BLaER1 (cell line): ENCODE measurements around the gene CELF2.
A peak's percentile ranks its signal among the peaks of the same experiment; 100 is the strongest.

Experiments used
- H3K27ac ChIP-seq: shearing (Covaris generic); formaldehyde crosslinking; 2 replicates; pipeline ENCODE4 v1.8.1; 2022
- H3K27me3 ChIP-seq: shearing (Covaris generic); formaldehyde crosslinking; 2 replicates; pipeline ENCODE4 v1.8.1; 2022
- H3K36me3 ChIP-seq: shearing (Covaris generic); formaldehyde crosslinking; 2 replicates; pipeline ENCODE4 v1.8.1; 2022
- H3K4me1 ChIP-seq: shearing (Covaris generic); formaldehyde crosslinking; 2 replicates; pipeline ENCODE4 v1.8.1; 2022
- H3K4me2 ChIP-seq: shearing (Covaris generic); formaldehyde crosslinking; 2 replicates; pipeline ENCODE4 v1.8.1; 2022
- H3K4me3 ChIP-seq: shearing (Covaris generic); formaldehyde crosslinking; 2 replicates; pipeline ENCODE4 v1.8.1; 2022
- H3K9ac ChIP-seq: shearing (Covaris generic); formaldehyde crosslinking; 2 replicates; pipeline ENCODE4 v1.8.1; 2022
- H3K9me3 ChIP-seq: shearing (Covaris generic); formaldehyde crosslinking; 2 replicates; pipeline ENCODE4 v1.8.1; 2022
- H4K20me1 ChIP-seq: shearing (Covaris generic); formaldehyde crosslinking; 2 replicates; pipeline ENCODE4 v1.8.1; 2022
- Cebpa-rat ChIP-seq: shearing (Covaris generic); IDR thresholded peaks from 2 replicates; pipeline ENCODE4 v1.8.1; 2022

CELF2 gene

DNA sequence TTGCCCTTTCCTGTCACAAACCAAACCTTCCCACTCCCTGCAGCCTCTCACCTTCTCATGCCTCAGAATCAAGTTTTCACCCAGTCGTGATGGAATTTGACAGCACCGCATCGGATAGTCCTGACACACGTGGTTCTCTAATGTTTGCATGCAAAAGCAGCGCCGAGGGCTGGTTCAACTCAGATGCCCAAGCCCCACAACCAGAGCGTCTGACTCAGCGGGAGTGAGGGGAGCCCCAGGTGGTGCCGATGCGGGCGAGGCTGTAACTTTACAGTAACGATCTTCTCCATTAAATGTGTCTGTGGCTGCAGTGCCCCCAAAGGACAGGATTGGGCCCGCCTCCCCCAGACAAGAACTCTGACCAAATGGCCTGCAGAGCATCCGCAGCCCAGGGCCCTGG, 284.5 kb downstream of the CELF2 start:
- H3K36me3 ChIP-seq = peaks cover 97% of the 10 kb centered on the region
- no peak overlapping the region for H3K4me2 ChIP-seq
- H3K9ac ChIP-seq = no peak overlapping the region
- no peak for TF ChIP-seq Cebpa-rat
- no peak overlapping the region for H3K4me3 ChIP-seq
- H3K9me3 ChIP-seq = peaks cover 58% of the 10 kb centered on the region
- H3K27me3 ChIP-seq = no peaks in the 10 kb centered on the region
- H3K27ac ChIP-seq = no peak overlapping the region
- no peaks in the 10 kb centered on the region for H3K4me1 ChIP-seq
- H4K20me1 ChIP-seq = peaks cover 21% of the 10 kb centered on the region; the same call in 1 of the 2 replicates

DNA sequence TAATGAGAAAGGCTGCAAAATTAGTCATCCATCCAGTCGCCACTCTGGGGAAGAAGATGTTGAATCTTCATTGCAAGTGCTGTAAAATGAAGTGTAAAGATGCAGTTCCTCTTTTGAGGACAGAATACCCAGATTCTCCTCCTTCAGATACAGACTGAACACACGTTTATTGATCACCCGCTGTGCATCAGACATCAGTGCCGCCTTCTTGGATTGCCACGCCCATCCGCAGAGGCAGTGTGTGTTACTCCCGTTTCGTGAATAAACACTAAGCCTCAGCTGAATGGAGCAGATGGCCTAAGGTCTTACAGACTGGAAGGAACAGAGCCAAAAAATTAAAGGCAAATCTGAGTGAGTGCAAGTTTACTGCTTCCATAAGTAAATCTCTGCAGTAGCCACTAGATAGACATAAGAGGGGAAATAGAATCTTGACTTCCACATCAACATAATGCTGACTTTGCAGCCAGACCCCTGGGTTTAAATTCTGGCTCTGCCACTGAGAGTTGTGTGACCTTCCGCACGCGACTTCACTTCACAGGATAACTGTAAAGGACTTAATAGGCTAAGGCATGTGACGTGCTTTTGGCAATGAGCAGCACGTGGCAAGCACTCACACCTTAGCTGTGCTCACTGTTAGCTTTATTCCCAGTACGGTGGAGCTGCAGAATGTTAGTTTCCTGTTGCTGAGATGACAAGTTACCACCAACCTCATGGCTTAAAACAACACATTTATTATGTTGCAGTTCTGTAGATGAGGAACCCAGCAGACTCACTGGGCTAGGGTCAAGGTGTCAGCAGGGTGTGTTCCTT, 285.9 kb downstream of the CELF2 start:
- TF ChIP-seq Cebpa-rat = no peak
- Histone ChIP-seq H3K4me3 (no peak overlapping the region), H3K9ac (no peak overlapping the region), H3K9me3 (peaks cover 72% of the 10 kb centered on the region), H3K27me3 (no peaks in the 10 kb centered on the region), H3K4me2 (no peak overlapping the region), H4K20me1 (peaks cover 8% of the 10 kb centered on the region; the same call in 1 of the 2 replicates), H3K36me3 (peaks cover 97% of the 10 kb centered on the region), H3K27ac (no peak overlapping the region), H3K4me1 (no peaks in the 10 kb centered on the region)

- no peak overlapping the region for H3K4me3 ChIP-seq
- H3K9ac ChIP-seq = no peak overlapping the region
- peaks cover 4% of the 10 kb centered on the region; the same call in 1 of the 2 replicates for H4K20me1 ChIP-seq
- H3K27me3 ChIP-seq = no peaks in the 10 kb centered on the region
- no peak overlapping the region for H3K4me2 ChIP-seq
- no peaks in the 10 kb centered on the region for H3K4me1 ChIP-seq
- peaks cover 97% of the 10 kb centered on the region for H3K36me3 ChIP-seq
- H3K9me3 ChIP-seq = peaks cover 86% of the 10 kb centered on the region
- H3K27ac ChIP-seq = no peak overlapping the region
- no peak for TF ChIP-seq Cebpa-rat
These were observed 287.4 kb downstream of the CELF2 start for GRCh38 chr10:11304906-11305585.

DNA sequence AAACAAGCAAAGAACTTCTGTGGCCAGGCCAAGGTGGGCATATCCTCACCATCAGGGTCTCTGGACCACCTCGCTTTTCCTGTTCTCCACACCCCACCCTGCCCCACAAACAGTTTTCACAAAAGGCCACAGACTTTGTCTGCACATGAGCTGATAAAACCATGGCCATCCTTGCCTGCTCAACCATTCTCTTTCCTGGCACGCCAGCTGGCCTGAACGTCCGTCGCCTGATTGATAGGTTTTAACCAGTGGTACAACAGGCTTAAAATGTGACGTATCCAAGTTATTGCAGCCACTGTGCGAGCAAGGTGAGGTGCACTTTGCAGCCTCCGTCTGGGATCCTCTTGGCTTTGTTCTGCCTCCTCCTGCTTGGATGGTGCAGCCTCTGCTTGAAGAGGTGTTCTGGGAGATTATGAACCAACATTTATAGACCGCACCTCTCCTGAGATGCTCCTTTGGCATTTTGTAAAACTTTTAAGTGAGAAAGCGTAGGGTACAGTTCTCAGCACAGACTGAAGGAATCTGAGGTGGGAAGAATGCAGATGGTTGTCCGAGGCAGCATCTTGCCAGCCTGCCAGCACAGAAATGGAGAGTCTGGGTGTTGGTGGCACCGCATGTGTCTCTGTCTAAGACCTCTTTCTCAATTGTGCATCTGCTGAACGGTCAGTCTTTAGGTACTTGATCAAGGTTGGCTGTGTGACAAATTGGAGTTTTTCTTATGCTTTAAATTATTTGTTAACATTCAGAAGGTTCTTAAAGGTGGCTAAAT, 288.3 kb downstream of the CELF2 start:
- Histone ChIP-seq H3K4me2 (no peak overlapping the region), H3K9me3 (peaks cover 93% of the 10 kb centered on the region), H4K20me1 (peaks cover 7% of the 10 kb centered on the region; the same call in 1 of the 2 replicates), H3K4me3 (no peak overlapping the region), H3K9ac (no peak overlapping the region), H3K36me3 (peaks cover 97% of the 10 kb centered on the region), H3K27me3 (no peaks in the 10 kb centered on the region), H3K27ac (no peak overlapping the region), H3K4me1 (no peaks in the 10 kb centered on the region)
- TF ChIP-seq Cebpa-rat = no peak

DNA sequence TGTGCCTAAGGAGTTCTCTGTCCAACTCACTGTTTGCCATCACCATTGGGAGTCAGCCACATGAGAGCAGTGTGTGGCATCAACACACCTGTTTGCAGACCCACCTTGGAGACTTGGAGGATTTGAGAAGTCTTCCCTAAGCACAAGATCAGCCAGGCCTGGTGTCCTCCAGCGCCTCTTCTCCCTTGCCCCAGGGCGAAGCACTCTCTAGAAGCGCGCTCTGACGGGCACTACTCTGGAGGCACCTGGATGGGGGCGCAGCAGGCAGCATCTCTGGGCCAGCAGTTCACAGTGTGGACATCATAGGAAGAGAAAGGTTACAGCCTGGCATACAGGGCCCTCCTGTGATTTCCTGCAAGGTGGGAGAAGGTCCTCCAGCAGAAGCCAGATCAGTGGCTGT, 289.3 kb downstream of the CELF2 start:
- peaks cover 7% of the 10 kb centered on the region; the same call in 1 of the 2 replicates for H4K20me1 ChIP-seq
- H3K4me1 ChIP-seq = no peaks in the 10 kb centered on the region
- no peak for TF ChIP-seq Cebpa-rat
- no peaks in the 10 kb centered on the region for H3K27me3 ChIP-seq
- H3K4me2 ChIP-seq = no peak overlapping the region
- H3K36me3 ChIP-seq = peaks cover 100% of the 10 kb centered on the region
- no peak overlapping the region for H3K9ac ChIP-seq
- no peak overlapping the region for H3K4me3 ChIP-seq
- no peak overlapping the region for H3K27ac ChIP-seq
- H3K9me3 ChIP-seq = peaks cover 91% of the 10 kb centered on the region

GRCh38 chr10:11307937-11308336, 290.3 kb downstream of the CELF2 start:
- TF ChIP-seq Cebpa-rat = no peak
- Histone ChIP-seq H3K36me3 (peaks cover 100% of the 10 kb centered on the region), H3K4me1 (no peaks in the 10 kb centered on the region), H3K27ac (no peak overlapping the region), H3K27me3 (no peaks in the 10 kb centered on the region), H4K20me1 (peaks cover 7% of the 10 kb centered on the region; the same call in 1 of the 2 replicates), H3K4me3 (no peak overlapping the region), H3K9ac (no peak overlapping the region), H3K9me3 (peaks cover 83% of the 10 kb centered on the region), H3K4me2 (no peak overlapping the region)

GRCh38 chr10:11311027-11311426, 293.4 kb downstream of the CELF2 start:
- no peak for TF ChIP-seq Cebpa-rat
- H3K9ac ChIP-seq = no peak overlapping the region
- no peak overlapping the region for H3K4me2 ChIP-seq
- no peaks in the 10 kb centered on the region for H3K27me3 ChIP-seq
- no peak overlapping the region for H3K27ac ChIP-seq
- no peaks in the 10 kb centered on the region for H3K4me1 ChIP-seq
- H3K36me3 ChIP-seq = peaks cover 100% of the 10 kb centered on the region
- no peak overlapping the region for H3K4me3 ChIP-seq
- H3K9me3 ChIP-seq = peaks cover 52% of the 10 kb centered on the region
- H4K20me1 ChIP-seq = peaks cover 21% of the 10 kb centered on the region

DNA sequence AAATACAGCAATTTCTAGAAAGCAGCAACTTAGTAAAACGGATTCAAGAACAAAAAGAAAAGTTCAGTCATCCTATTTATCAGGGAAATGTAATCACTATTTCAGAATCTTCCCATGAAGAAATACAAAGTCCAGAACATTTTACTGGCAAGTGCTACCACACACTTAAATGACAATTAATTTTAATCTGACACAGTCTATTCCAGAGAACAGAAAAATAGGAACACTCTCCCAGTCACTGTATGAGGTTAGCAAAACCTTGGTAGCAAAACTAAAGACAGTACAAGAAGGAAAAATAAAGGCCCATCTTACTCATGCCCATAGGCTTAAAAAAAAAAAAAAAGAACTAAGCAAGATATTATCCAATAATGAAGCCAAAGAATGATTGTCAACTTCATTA, 295.8 kb downstream of the CELF2 start:
- Histone ChIP-seq H3K27ac (no peak overlapping the region), H3K36me3 (peaks cover 100% of the 10 kb centered on the region), H3K27me3 (no peaks in the 10 kb centered on the region), H3K9me3 (peaks cover 27% of the 10 kb centered on the region), H4K20me1 (peaks cover 37% of the 10 kb centered on the region), H3K4me3 (no peak overlapping the region), H3K9ac (no peak overlapping the region), H3K4me2 (no peak overlapping the region), H3K4me1 (peaks cover 12% of the 10 kb centered on the region)
- TF ChIP-seq Cebpa-rat = no peak

- peaks cover 13% of the 10 kb centered on the region for H3K4me1 ChIP-seq
- 0 out of 2 replicates have a peak overlapping the region, but pooled peaks have one; percentile 6 for H3K4me2 ChIP-seq
- no peaks in the 10 kb centered on the region for H3K27me3 ChIP-seq
- no peak overlapping the region for H3K4me3 ChIP-seq
- TF ChIP-seq Cebpa-rat = no peak
- no peak overlapping the region for H3K27ac ChIP-seq
- no peak overlapping the region for H3K9ac ChIP-seq
- H3K9me3 ChIP-seq = no peaks in the 10 kb centered on the region
- H3K36me3 ChIP-seq = peaks cover 99% of the 10 kb centered on the region
- peaks cover 36% of the 10 kb centered on the region for H4K20me1 ChIP-seq
These were observed 300.4 kb downstream of the CELF2 start for GRCh38 chr10:11317936-11318670.
